CD4-positive, alpha-beta T cell (primary cell): ENCODE data around the gene VASP. TPM values are rescaled to one million over a fixed set of nuclear protein-coding genes. Genes with fewer than 3 reads are reported as not detected.

Source experiments
- ATAC-seq: fragments of 200-7000 bp; cut with Tn5 transposase; one replicate; pipeline ENCODE4 v1.10.0; 2022; ENCODE audit warnings: mild to moderate bottlenecking; ENCODE audit not compliant: poor library complexity
- CTCF ChIA-PET: fragments of 350-600 bp; sonication (Branson Sonifier 250); formaldehyde crosslinking; loops from one replicate; lab custom pipeline; 2021; ENCODE audit warnings: antibody characterized with exemption, inconsistent platforms; lab: Charles Lee
- POLR2A ChIA-PET: fragments of 350-600 bp; sonication (Branson Sonifier 250); formaldehyde crosslinking; loops from one replicate; lab custom pipeline; 2021; ENCODE audit warnings: antibody characterized with exemption, inconsistent platforms; lab: Charles Lee
- DNase-seq, 14 experiments: peaks; one replicate each; pipeline ENCODE4 v3.0.0-alpha.2; 2013 to 2020; ENCODE audit warnings: mixed read lengths in 2 of 14
- H3K27ac ChIP-seq, 2 donors: one replicate each; pipeline versions ENCODE4 v1.5.1 to v1.7.0; 2013; ENCODE audit warnings: low read length in 2 of 2, low read depth in 1 of 2, mild to moderate bottlenecking in 1 of 2
- H3K27me3 ChIP-seq, 2 experiments: 1 replicate in 1 of 2; 2 replicates in 1 of 2; pipeline versions ENCODE4 v1.6.1 to v1.7.0; 2013; ENCODE audit warnings: low read length in 2 of 2, control low read depth in 1 of 2, mild to moderate bottlenecking in 1 of 2, moderate library complexity in 1 of 2; ENCODE audit not compliant: insufficient read depth in 2 of 2, control insufficient read depth in 1 of 2
- H3K36me3 ChIP-seq: one replicate; pipeline ENCODE4 v1.6.1; 2013; ENCODE audit warnings: low read length, control low read depth; ENCODE audit not compliant: insufficient read depth
- H3K4me1 ChIP-seq: one replicate; pipeline ENCODE4 v1.6.1; 2013; ENCODE audit warnings: low read length, control low read depth; ENCODE audit not compliant: insufficient read depth
- H3K4me3 ChIP-seq: one replicate; pipeline ENCODE4 v1.5.1; 2013; ENCODE audit warnings: mild to moderate bottlenecking, low read length, moderate library complexity
- H3K9me3 ChIP-seq, 2 experiments: 1 replicate in 1 of 2; 2 replicates in 1 of 2; pipeline versions ENCODE4 v1.6.1 to v1.7.0; 2013; ENCODE audit warnings: low read length in 2 of 2, mild to moderate bottlenecking in 2 of 2, control low read depth in 1 of 2, moderate library complexity in 1 of 2; ENCODE audit not compliant: control insufficient read depth in 1 of 2, insufficient read depth in 1 of 2
- H3K27ac Mint-ChIP-seq: one replicate; pipeline ENCODE4 v1.8.0; 2020; ENCODE audit warnings: mixed read lengths
- H3K27me3 Mint-ChIP-seq: one replicate; pipeline ENCODE4 v1.8.0; 2021; ENCODE audit warnings: mixed read lengths
- H3K36me3 Mint-ChIP-seq: one replicate; pipeline ENCODE4 v1.8.0; 2021; ENCODE audit warnings: low read depth, mixed read lengths
- H3K4me1 Mint-ChIP-seq: one replicate; pipeline ENCODE4 v1.8.0; 2021; ENCODE audit warnings: low read depth, mixed read lengths
- H3K4me3 Mint-ChIP-seq: one replicate; pipeline ENCODE4 v1.8.0; 2020; ENCODE audit warnings: mild to moderate bottlenecking, mixed read lengths
- H3K9me3 Mint-ChIP-seq: one replicate; pipeline ENCODE4 v1.8.0; 2020; ENCODE audit warnings: mixed read lengths
- intact Hi-C, 2 experiments: fragments of 100-400 bp; cut with DNase I in 1 of 2; cut with micrococcal nuclease in 1 of 2; formaldehyde crosslinking; loops; one replicate each; pipeline versions ENCODE4 v1.15.1 to v1.9.0; 2023 to 2025; cut with DNase I, micrococcal nuclease
- total RNA-seq, 174 experiments: library from RNA in 2 of 174; stranded (reverse) in 2 of 174; gene quantifications; one replicate each; pipeline ENCODE4 v1.2.3 and lab custom pipeline; 2021 to 2026
- TF ChIP-seq, protein P1 (sequence below): fragments of 200-600 bp; IDR thresholded peaks from one replicate; pipeline ENCODE4 v1.8.0; 2022; ENCODE audit warnings: antibody characterized with exemption, mild to moderate bottlenecking

Gene VASP
- total RNA-seq, 2 experiments from 2014 or later: 49.9 to 55.5 TPM

GRCh38 chr19:45571457-45572220 is 64.4 kb downstream of the VASP start:
- H3K27ac Mint-ChIP-seq: no peak overlapping the region
- DNase-seq (no peak), ATAC-seq (no peak)
- H3K9me3 Mint-ChIP-seq: no peaks in the 10 kb centered on the region
- H3K9me3 ChIP-seq: no peaks in the 10 kb centered on the region
- ChIA-PET POLR2A (interaction anchor here (1.7 kb wide), 1 partner anchor 14 kb away, joined by 5 read pairs; no protein-coding TSS in a partner anchor), CTCF (interaction anchor here (1.2 kb wide), 1 partner anchor 71 kb away, joined by 4 read pairs; no protein-coding TSS in a partner anchor)
- TF ChIP-seq, protein P1, sequence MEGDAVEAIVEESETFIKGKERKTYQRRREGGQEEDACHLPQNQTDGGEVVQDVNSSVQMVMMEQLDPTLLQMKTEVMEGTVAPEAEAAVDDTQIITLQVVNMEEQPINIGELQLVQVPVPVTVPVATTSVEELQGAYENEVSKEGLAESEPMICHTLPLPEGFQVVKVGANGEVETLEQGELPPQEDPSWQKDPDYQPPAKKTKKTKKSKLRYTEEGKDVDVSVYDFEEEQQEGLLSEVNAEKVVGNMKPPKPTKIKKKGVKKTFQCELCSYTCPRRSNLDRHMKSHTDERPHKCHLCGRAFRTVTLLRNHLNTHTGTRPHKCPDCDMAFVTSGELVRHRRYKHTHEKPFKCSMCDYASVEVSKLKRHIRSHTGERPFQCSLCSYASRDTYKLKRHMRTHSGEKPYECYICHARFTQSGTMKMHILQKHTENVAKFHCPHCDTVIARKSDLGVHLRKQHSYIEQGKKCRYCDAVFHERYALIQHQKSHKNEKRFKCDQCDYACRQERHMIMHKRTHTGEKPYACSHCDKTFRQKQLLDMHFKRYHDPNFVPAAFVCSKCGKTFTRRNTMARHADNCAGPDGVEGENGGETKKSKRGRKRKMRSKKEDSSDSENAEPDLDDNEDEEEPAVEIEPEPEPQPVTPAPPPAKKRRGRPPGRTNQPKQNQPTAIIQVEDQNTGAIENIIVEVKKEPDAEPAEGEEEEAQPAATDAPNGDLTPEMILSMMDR: no peak
- intact Hi-C loops: loop anchor here in 1 of 2 experiments (2.0 kb wide), 1 partner anchor 49 kb away; no protein-coding TSS in a partner anchor
- H3K36me3 Mint-ChIP-seq: peaks cover 6% of the 10 kb centered on the region
- no peaks in the 10 kb centered on the region for H3K36me3 ChIP-seq
- peaks cover 3% of the 10 kb centered on the region for H3K4me1 ChIP-seq
- no peak overlapping the region for H3K4me3 Mint-ChIP-seq
- H3K27me3 ChIP-seq: no peaks in the 10 kb centered on the region
- H3K27me3 Mint-ChIP-seq: no peaks in the 10 kb centered on the region
- no peak overlapping the region for H3K4me3 ChIP-seq
- H3K4me1 Mint-ChIP-seq: peaks cover 15% of the 10 kb centered on the region
- no peak overlapping the region for H3K27ac ChIP-seq

DNA sequence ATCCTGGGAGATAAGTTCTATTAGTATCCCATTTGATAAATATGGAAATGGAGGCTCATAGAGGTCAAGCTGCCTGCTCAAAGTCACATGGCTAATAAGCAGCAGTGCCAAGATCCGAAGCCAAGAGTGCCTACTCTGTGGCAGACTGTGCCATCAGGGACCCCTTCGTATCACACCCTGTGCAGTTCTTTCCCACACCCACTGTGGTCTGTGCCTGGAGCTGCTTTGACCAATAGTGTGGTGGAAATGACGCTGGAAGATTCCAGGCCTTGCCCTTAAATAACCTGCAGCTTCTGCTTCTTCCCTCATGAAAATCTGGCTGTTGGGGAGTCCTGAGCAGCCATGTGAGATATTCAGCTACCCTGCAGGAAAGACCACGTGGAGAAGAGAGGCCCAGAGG is 67.2 kb downstream of the VASP start:
- Histone ChIP-seq H3K27ac (no peak overlapping the region), H3K36me3 (no peaks in the 10 kb centered on the region), H3K4me3 (no peak overlapping the region), H3K4me1 (peaks cover 3% of the 10 kb centered on the region), H3K27me3 (no peaks in the 10 kb centered on the region), H3K9me3 (no peaks in the 10 kb centered on the region)
- no peak overlapping the region for H3K4me3 Mint-ChIP-seq
- H3K4me1 Mint-ChIP-seq: peaks cover 14% of the 10 kb centered on the region
- no peaks in the 10 kb centered on the region for H3K9me3 Mint-ChIP-seq
- peaks cover 6% of the 10 kb centered on the region for H3K36me3 Mint-ChIP-seq
- no peak overlapping the region for H3K27ac Mint-ChIP-seq
- intact Hi-C loops: no loop called here
- DNase-seq: no peak
- CTCF ChIA-PET: no interaction called here
- no peaks in the 10 kb centered on the region for H3K27me3 Mint-ChIP-seq
- POLR2A ChIA-PET: no interaction called here
- no peak for ATAC-seq
- TF ChIP-seq, protein P1: no peak

- Histone ChIP-seq H3K27ac (no peak overlapping the region), H3K27me3 (no peaks in the 10 kb centered on the region), H3K4me3 (no peak overlapping the region), H3K36me3 (no peaks in the 10 kb centered on the region), H3K9me3 (no peaks in the 10 kb centered on the region), H3K4me1 (no peaks in the 10 kb centered on the region)
- CTCF ChIA-PET: no interaction called here
- Mint-ChIP-seq H3K27me3 (no peaks in the 10 kb centered on the region), H3K36me3 (no peaks in the 10 kb centered on the region), H3K27ac (no peak overlapping the region), H3K9me3 (no peaks in the 10 kb centered on the region), H3K4me1 (peaks cover 7% of the 10 kb centered on the region), H3K4me3 (no peak overlapping the region)
- POLR2A ChIA-PET: no interaction called here
- DNase-seq (no peak), ATAC-seq (no peak)
- intact Hi-C loops: no loop called here
- TF ChIP-seq, protein P1: no peak
Measured at GRCh38 chr19:45575216-45575615, 67.9 kb downstream of the VASP start.

Other genes with a start within 250 kb of the VASP start
- not detected for gene CKM, start 184.6 kb upstream of the VASP start, total RNA-seq
- gene KLC3, start 166.7 kb upstream of the VASP start, total RNA-seq: not detected
- 1 to 10 TPM; 8.7 to 9.6 TPM for gene ERCC2, start 136.9 kb upstream of the VASP start, total RNA-seq
- 1 to 10 TPM; 1.5 to 3.7 TPM for gene PPP1R13L, start 102.4 kb upstream of the VASP start, total RNA-seq
- gene POLR1G, start 100.8 kb upstream of the VASP start, total RNA-seq: under 1 TPM; 0.16 to 0.28 TPM
- 10 to 100 TPM; 32.5 to 32.6 TPM for gene ERCC1, start 83.6 kb upstream of the VASP start, total RNA-seq
- 100 to 1,000 TPM; 422 to 424 TPM for gene FOSB, start 39.5 kb upstream of the VASP start, total RNA-seq
- under 1 TPM; 0.60 to 0.70 TPM for gene RTN2, start 10.4 kb upstream of the VASP start, total RNA-seq
- gene PPM1N, start 9.0 kb upstream of the VASP start, total RNA-seq: 1 to 10 TPM; 3.3 to 3.5 TPM
- gene OPA3, start 77.3 kb downstream of the VASP start, total RNA-seq: 1 to 10 TPM; 3.1 to 3.2 TPM
- gene GPR4, start 94.7 kb downstream of the VASP start, total RNA-seq: not detected
- gene EML2, start 131.9 kb downstream of the VASP start, total RNA-seq: 10 to 100 TPM; 29.2 to 30.4 TPM
- gene GIPR, start 160.7 kb downstream of the VASP start, total RNA-seq: 1 to 10 TPM; 2.4 to 3.0 TPM
- gene SNRPD2, start 184.5 kb downstream of the VASP start, total RNA-seq: 100 to 1,000 TPM; 367 to 369 TPM
- gene QPCTL, start 185.2 kb downstream of the VASP start, total RNA-seq: 1 to 10 TPM; 3.7 to 5.0 TPM
- 10 to 100 TPM; 17.2 to 17.5 TPM for gene FBXO46, start 223.4 kb downstream of the VASP start, total RNA-seq
- gene MEIOSIN, start 226.0 kb downstream of the VASP start, total RNA-seq: not detected